Spleen (tissue), 11 donors: ENCODE measurements around the gene HPCAL1. TPM values are rescaled to one million over a fixed set of nuclear protein-coding genes. Genes with fewer than 3 reads are reported as not detected.

Source experiments
- DNase-seq: peaks from one replicate; pipeline ENCODE4 v3.0.0-alpha.2; 2020
- H3K27ac ChIP-seq, 8 donors: fragments of 200-600 bp; sonication (generic) in 7 of 8; 1 replicate in 4 of 8; 2 replicates in 4 of 8; pipeline versions ENCODE4 v1.5.0 to v1.8.0; 2016 to 2021; ENCODE audit warnings: inconsistent platforms in 4 of 8, mild to moderate bottlenecking in 4 of 8, moderate library complexity in 1 of 8
- H3K27me3 ChIP-seq, 7 donors: fragments of 200-600 bp; sonication (generic) in 6 of 7; replicated peaks in 1 of 7; 1 replicate in 4 of 7; 2 replicates in 3 of 7; pipeline versions ENCODE4 v1.5.0 to v1.8.0; 2016 to 2021; ENCODE audit warnings: inconsistent platforms in 3 of 7, mild to moderate bottlenecking in 1 of 7
- H3K36me3 ChIP-seq, 6 donors: fragments of 200-600 bp; sonication (generic) in 5 of 6; 1 replicate in 4 of 6; 2 replicates in 2 of 6; pipeline versions ENCODE4 v1.5.0 to v1.8.0; 2016 to 2021; ENCODE audit warnings: inconsistent platforms in 2 of 6
- H3K4me1 ChIP-seq, 6 donors: fragments of 200-600 bp; sonication (generic) in 5 of 6; 1 replicate in 3 of 6; 2 replicates in 3 of 6; pipeline versions ENCODE4 v1.5.0 to v1.8.0; 2016 to 2021; ENCODE audit warnings: inconsistent platforms in 3 of 6
- H3K4me3 ChIP-seq, 8 donors: fragments of 200-600 bp; sonication (generic) in 7 of 8; 1 replicate in 4 of 8; 2 replicates in 4 of 8; pipeline versions ENCODE4 v1.5.0 to v1.8.0; 2016 to 2021; ENCODE audit warnings: inconsistent platforms in 4 of 8, mild to moderate bottlenecking in 4 of 8, moderate library complexity in 2 of 8
- H3K9me3 ChIP-seq, 8 donors: fragments of 200-600 bp; sonication (generic) in 7 of 8; 1 replicate in 4 of 8; 2 replicates in 4 of 8; pipeline versions ENCODE4 v1.5.0 to v1.8.0; 2016 to 2021; ENCODE audit warnings: inconsistent platforms in 4 of 8
- POLR2A ChIP-seq, 3 donors: fragments of 450-650 bp; IDR thresholded peaks; one replicate each; pipeline ENCODE4 v1.5.1; 2017; ENCODE audit warnings: antibody characterized with exemption in 3 of 3, mild to moderate bottlenecking in 1 of 3
- POLR2AphosphoS5 ChIP-seq, 3 donors: sonication (generic); formaldehyde crosslinking; IDR thresholded peaks; one replicate each; pipeline ENCODE4 v1.5.1; 2017; ENCODE audit warnings: antibody characterized with exemption in 3 of 3
- WGBS, 5 donors: extraction: QIAGEN DNeasy Blood & Tissue Kit in 3 of 5; methylation state at CpG; one replicate each; pipeline versions ENCODE4 v1.1.5 to v1.1.7; 2013 to 2018; 5-methylcytosine and 5-hydroxymethylcytosine counted together
- intact Hi-C: fragments of 100-400 bp; cut with DNase I; formaldehyde crosslinking; loops from one replicate; pipeline ENCODE4 v1.15.0; 2023; ENCODE audit warnings: low total_unique reads
- polyA plus RNA-seq, 3 donors: library from polyadenylated mRNA; stranded (reverse); fragments of 200-250 nt; gene quantifications; one replicate each; pipeline ENCODE4 v1.2.1, GENCODE V29; 2013
- total RNA-seq, 7 donors: library from RNA; depleted of rRNA in 3 of 7; stranded (reverse); fragments of >200 nt in 3 of 7; fragmentation: NEBNext Ultra II Directional in 4 of 7; extraction: Animal tissue kit (Norgen Biotek cat#: 25700) in 4 of 7; gene quantifications; one replicate each; pipeline versions ENCODE4 v1.1.0 to v1.2.1, GENCODE V29; 2016 to 2021
- TF ChIP-seq, protein P1 (sequence below), 11 experiments: fragments of 200-600 bp in 7 of 11; fragments of 450-650 bp in 4 of 11; sonication (generic) in 4 of 11; IDR thresholded peaks in 8 of 11; conservative IDR thresholded peaks in 3 of 11; 1 replicate in 7 of 11; 2 replicates in 4 of 11; pipeline versions ENCODE4 v1.4.0 to v1.8.0; 2016 to 2021; ENCODE audit warnings: antibody characterized with exemption in 11 of 11, inconsistent platforms in 4 of 11, mild to moderate bottlenecking in 1 of 11
- donor health status: healthy with polysubstance abuse.
- donor health status: DM: no; HTN: no; CAD: no; lungs with moderate emphysema.
- donor health status: DM: no; HTN: no; CAD: no.
- donor health status: Bipolar disorder and iron deficiency.
- donor health status: healthy.
- donor health status: DM: no; HTN: no; CAD: no.
- donor health status: DM: yes; HTN: yes; CAD: no.

The HPCAL1 gene
- total and polyA plus RNA-seq, 10 donors, result 41.9 to 80.6 (median 57.7) TPM

DNA sequence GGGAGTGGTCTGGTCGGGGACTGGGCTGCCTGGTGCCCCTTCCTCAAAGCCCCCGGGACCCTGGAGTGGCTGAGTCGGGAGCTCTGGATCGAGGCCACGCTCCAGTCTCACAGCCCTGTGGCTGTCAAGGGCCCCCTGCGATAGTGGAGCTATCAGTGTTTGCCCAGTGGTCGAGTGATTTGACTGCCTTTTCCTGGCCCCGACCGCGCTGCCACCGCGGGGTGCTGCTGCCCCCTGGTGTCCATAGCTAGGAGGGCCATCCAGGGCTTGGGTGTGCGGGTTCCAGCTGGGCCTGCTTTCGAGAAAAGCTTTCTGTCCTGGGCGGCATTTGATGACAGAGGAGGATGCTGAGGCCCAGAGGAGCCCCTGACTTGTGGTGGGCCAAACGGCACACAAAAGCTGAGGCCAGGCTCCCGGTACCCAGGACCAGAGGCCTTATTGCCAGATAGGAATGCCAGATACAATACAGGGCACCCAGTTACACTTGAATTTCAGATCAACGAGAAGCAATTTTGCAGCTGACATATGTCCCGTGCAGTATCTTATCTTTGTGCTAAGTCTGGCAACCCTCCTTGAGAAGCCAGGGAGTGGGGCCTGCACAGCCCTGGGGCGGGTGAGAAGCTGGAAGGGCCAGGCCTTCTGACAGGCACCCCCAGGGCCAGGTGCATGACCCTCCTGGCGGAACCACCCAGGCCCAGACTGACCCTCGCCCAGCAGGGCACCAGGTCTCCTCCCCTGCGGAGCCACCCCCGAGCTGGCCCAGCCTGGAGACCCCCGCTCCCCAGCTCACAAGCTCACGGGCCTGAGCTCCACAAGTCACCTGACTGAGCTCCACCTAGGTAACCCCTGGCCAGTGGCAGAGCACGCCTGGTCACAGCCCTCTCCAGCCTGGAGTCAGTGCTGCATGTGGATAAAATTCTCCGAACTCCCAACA is 132.4 kb downstream of the HPCAL1 start:
- intact Hi-C loops, result loop anchor here (5.0 kb wide), 2 partner anchors 308 to 363 kb away; no protein-coding TSS in a partner anchor
- TF ChIP-seq POLR2A (IDR thresholded peaks at IDR 0.05), result no peak
- peak; percentile 47 to 71 (median 66) for TF ChIP-seq POLR2AphosphoS5 (IDR thresholded peaks at IDR 0.05)
- TF ChIP-seq, protein P1, sequence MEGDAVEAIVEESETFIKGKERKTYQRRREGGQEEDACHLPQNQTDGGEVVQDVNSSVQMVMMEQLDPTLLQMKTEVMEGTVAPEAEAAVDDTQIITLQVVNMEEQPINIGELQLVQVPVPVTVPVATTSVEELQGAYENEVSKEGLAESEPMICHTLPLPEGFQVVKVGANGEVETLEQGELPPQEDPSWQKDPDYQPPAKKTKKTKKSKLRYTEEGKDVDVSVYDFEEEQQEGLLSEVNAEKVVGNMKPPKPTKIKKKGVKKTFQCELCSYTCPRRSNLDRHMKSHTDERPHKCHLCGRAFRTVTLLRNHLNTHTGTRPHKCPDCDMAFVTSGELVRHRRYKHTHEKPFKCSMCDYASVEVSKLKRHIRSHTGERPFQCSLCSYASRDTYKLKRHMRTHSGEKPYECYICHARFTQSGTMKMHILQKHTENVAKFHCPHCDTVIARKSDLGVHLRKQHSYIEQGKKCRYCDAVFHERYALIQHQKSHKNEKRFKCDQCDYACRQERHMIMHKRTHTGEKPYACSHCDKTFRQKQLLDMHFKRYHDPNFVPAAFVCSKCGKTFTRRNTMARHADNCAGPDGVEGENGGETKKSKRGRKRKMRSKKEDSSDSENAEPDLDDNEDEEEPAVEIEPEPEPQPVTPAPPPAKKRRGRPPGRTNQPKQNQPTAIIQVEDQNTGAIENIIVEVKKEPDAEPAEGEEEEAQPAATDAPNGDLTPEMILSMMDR (IDR thresholded peaks at IDR 0.05 in 8 of 11, conservative IDR thresholded peaks at IDR 0.05 in 3 of 11), result peak; percentile 95 to 99 (median 98)
- WGBS, 5 donors, result 29 to 50% (median 39%) methylated on average over 12 to 28 of the region's 28 CpGs

DNA sequence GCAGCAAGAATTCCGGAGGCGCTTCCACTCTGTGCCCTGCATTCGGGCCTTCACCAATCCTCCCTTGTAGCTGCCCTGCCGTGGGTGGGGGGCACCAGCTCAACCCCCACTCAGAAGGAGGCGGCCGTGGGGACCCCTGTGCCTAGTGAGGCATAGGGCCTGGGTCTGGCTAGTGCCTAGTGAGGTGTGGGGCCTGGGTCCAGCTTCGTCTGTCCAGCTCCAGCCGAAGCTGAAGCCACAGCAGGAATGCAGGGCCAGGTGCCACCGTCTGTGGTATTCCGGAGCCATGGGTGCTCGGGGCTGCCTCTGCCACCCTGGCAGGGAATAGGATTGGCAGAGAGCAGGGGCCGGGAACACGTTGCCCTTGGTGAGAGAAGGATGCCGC is 133.1 kb downstream of the HPCAL1 start:
- Histone ChIP-seq H3K27ac (no peak overlapping the region), H3K36me3 (peaks cover 0 to 27% (median 18%) of the 10 kb centered on the region in 6 donors), H3K27me3 (peaks cover 0 to 20% (median 0%) of the 10 kb centered on the region in 7 donors), H3K9me3 (no peaks in the 10 kb centered on the region), H3K4me1 (peaks cover 0 to 37% (median 29%) of the 10 kb centered on the region in 6 donors), H3K4me3 (no peak overlapping the region)
- intact Hi-C loops, result loop anchor here (5.0 kb wide), 1 partner anchor 364 kb away; no protein-coding TSS in a partner anchor
- 85 to 93% (median 89%) methylated on average over 10 to 14 of the region's 14 CpGs for WGBS, 5 donors
- DNase-seq, result peak; percentile 78
- TF ChIP-seq, protein P1 (IDR thresholded peaks at IDR 0.05 in 8 of 11, conservative IDR thresholded peaks at IDR 0.05 in 3 of 11), result no peak
- no peak for TF ChIP-seq POLR2AphosphoS5 (IDR thresholded peaks at IDR 0.05)
- no peak for TF ChIP-seq POLR2A (IDR thresholded peaks at IDR 0.05)

More for the DNA sequence above, 132.4 kb downstream of the HPCAL1 start:
- peaks cover 0 to 20% (median 0%) of the 10 kb centered on the region in 7 donors for H3K27me3 ChIP-seq
- peaks cover 0 to 37% (median 29%) of the 10 kb centered on the region in 6 donors for H3K4me1 ChIP-seq
- H3K36me3 ChIP-seq, result peaks cover 0 to 20% (median 11%) of the 10 kb centered on the region in 6 donors
- H3K4me3 ChIP-seq, result no peak overlapping the region
- peak; percentile 95 for DNase-seq
- H3K9me3 ChIP-seq, result no peaks in the 10 kb centered on the region
- peak overlapping the region in 1 of 8 donors; percentile 4 for H3K27ac ChIP-seq

DNA sequence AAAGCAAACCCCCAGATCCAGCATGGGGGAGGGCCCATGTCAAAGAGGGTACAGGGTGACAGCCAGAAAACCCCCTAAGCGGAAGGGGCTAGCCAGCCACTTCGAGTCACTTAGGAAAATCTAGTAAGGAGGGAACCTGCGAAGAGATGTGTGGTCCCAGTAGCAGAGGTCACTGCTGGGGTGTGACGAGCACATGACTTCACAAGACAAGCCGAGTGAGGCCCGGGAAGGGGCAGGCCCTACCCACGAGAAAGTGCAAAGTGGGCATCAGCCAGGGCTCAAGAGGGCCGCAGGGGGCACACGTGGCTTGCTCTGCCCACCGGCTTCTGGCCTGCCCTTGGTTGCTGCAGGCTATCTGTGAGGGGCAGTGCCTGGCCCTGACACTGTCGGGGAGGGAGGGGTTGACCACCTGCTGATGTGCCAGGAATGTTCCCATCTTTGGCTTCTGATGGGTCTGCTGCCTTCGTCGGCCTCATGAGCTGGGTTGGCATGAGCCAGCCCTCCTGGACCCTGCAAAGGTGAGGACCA is 133.9 kb downstream of the HPCAL1 start:
- H3K27ac ChIP-seq, result no peak overlapping the region
- TF ChIP-seq, protein P1 (IDR thresholded peaks at IDR 0.05 in 8 of 11, conservative IDR thresholded peaks at IDR 0.05 in 3 of 11), result no peak
- peak; percentile 71 for DNase-seq
- peaks cover 0 to 30% (median 24%) of the 10 kb centered on the region in 6 donors for H3K4me1 ChIP-seq
- peaks cover 0 to 17% (median 0%) of the 10 kb centered on the region in 7 donors for H3K27me3 ChIP-seq
- H3K36me3 ChIP-seq, result peaks cover 0 to 35% (median 26%) of the 10 kb centered on the region in 6 donors
- WGBS, 5 donors, result 84 to 91% (median 87%) methylated on average over 9 to 13 of the region's 13 CpGs
- H3K4me3 ChIP-seq, result no peak overlapping the region
- H3K9me3 ChIP-seq, result no peaks in the 10 kb centered on the region
- intact Hi-C loops, result loop anchor here (5.0 kb wide), 1 partner anchor 364 kb away; no protein-coding TSS in a partner anchor
